Mucosa of descending colon (tissue), 3 donors: ENCODE results near the gene TBP. TPM values are rescaled to one million over a fixed set of nuclear protein-coding genes. Genes with fewer than 3 reads are reported as not detected.
A peak's percentile ranks its signal among the peaks of the same experiment; 100 is the strongest.
"Not testable (repeated sequence)": the region's sequence is repeated elsewhere in the genome, so short reads cannot be mapped to it uniquely, and the experiment has no call there.

ENCODE experiments used
- ATAC-seq: fragments of 200-7000 bp; cut with Tn5 transposase; one replicate; pipeline ENCODE4 v1.9.1; 2020; ENCODE audit warnings: mild to moderate bottlenecking, moderate library complexity
- DNase-seq, 3 donors: peaks; one replicate each; pipeline ENCODE4 v3.0.0-alpha.2; 2020
- H3K36me3 ChIP-seq: fragments of 200-600 bp; one replicate; pipeline ENCODE4 v1.8.0; 2021; ENCODE audit warnings: low read depth, mild to moderate bottlenecking
- H3K4me1 ChIP-seq: fragments of 200-600 bp; one replicate; pipeline ENCODE4 v1.8.0; 2021; ENCODE audit warnings: low read depth, mild to moderate bottlenecking
- H3K4me3 ChIP-seq: fragments of 200-600 bp; one replicate; pipeline ENCODE4 v1.8.0; 2021; ENCODE audit warnings: mild to moderate bottlenecking
- H3K9me3 ChIP-seq: fragments of 200-600 bp; one replicate; pipeline ENCODE4 v1.8.0; 2021; ENCODE audit warnings: mild to moderate bottlenecking
- intact Hi-C, 2 donors: fragments of 100-400 bp; cut with DNase I in 1 of 2; cut with micrococcal nuclease in 1 of 2; formaldehyde crosslinking; loops; one replicate each; pipeline versions ENCODE4 v1.11.0 to v1.11.1; 2022; cut with DNase I, micrococcal nuclease
- total RNA-seq, 3 donors: library from RNA; stranded (reverse); fragmentation: NEBNext Ultra II Directional in 2 of 3; extraction: Animal tissue kit (Norgen Biotek cat#: 25700) in 2 of 3; gene quantifications; one replicate each; pipeline versions ENCODE4 v1.2.1 to v1.2.4, GENCODE V29; 2021 to 2023
- TF ChIP-seq, protein P1 (sequence below): fragments of 200-600 bp; IDR thresholded peaks from one replicate; pipeline ENCODE4 v1.8.0; 2022; ENCODE audit warnings: antibody characterized with exemption, mild to moderate bottlenecking
- donor health status: DM: no; HTN: no; CAD: no; lungs with moderate emphysema.
- donor health status: DM: no; HTN: no; CAD: no.
- donor health status: DM: no; HTN: yes; CAD: no.

The TBP gene
- total RNA-seq, 3 donors from 2014 or later, result 12.9 to 15.1 (median 13.4) TPM

DNA sequence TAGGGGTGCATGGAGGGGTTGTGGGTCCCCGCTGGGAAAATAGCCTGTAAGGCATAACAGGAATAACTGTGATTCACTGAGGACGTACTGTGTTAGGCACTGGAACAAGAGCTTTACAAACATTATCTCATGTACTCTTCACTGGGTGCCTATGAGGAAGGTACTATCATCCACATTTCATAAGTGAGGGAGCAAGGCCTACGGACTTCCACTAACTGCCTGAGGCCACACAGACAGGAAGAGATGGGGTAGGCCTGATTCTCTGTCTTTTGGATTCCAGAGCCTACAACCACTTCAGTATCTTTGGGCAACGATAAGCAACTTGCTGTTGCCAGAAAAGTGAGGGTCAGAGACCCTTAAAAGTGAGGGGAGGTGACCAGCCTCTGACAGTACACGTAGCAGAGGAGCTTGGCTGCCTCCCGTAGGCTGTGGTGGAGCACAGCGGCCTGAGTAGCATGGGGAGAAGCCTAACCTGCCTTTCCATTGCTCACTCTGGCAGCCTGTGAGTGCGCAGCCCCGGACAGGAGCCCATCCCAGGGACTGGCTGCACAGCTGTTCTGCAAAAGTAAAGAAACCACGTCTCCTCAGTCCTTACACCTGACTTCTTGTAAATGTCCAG, 31.5 kb upstream of the TBP start:
- TF ChIP-seq, protein P1, sequence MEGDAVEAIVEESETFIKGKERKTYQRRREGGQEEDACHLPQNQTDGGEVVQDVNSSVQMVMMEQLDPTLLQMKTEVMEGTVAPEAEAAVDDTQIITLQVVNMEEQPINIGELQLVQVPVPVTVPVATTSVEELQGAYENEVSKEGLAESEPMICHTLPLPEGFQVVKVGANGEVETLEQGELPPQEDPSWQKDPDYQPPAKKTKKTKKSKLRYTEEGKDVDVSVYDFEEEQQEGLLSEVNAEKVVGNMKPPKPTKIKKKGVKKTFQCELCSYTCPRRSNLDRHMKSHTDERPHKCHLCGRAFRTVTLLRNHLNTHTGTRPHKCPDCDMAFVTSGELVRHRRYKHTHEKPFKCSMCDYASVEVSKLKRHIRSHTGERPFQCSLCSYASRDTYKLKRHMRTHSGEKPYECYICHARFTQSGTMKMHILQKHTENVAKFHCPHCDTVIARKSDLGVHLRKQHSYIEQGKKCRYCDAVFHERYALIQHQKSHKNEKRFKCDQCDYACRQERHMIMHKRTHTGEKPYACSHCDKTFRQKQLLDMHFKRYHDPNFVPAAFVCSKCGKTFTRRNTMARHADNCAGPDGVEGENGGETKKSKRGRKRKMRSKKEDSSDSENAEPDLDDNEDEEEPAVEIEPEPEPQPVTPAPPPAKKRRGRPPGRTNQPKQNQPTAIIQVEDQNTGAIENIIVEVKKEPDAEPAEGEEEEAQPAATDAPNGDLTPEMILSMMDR, result no peak
- H3K9me3 ChIP-seq, result no peaks in the 10 kb centered on the region
- H3K36me3 ChIP-seq, result no peaks in the 10 kb centered on the region
- peak; percentile 25 for ATAC-seq
- no peak for DNase-seq
- no peak overlapping the region for H3K4me3 ChIP-seq
- intact Hi-C loops, result no loop called here
- H3K4me1 ChIP-seq, result no peaks in the 10 kb centered on the region

DNA sequence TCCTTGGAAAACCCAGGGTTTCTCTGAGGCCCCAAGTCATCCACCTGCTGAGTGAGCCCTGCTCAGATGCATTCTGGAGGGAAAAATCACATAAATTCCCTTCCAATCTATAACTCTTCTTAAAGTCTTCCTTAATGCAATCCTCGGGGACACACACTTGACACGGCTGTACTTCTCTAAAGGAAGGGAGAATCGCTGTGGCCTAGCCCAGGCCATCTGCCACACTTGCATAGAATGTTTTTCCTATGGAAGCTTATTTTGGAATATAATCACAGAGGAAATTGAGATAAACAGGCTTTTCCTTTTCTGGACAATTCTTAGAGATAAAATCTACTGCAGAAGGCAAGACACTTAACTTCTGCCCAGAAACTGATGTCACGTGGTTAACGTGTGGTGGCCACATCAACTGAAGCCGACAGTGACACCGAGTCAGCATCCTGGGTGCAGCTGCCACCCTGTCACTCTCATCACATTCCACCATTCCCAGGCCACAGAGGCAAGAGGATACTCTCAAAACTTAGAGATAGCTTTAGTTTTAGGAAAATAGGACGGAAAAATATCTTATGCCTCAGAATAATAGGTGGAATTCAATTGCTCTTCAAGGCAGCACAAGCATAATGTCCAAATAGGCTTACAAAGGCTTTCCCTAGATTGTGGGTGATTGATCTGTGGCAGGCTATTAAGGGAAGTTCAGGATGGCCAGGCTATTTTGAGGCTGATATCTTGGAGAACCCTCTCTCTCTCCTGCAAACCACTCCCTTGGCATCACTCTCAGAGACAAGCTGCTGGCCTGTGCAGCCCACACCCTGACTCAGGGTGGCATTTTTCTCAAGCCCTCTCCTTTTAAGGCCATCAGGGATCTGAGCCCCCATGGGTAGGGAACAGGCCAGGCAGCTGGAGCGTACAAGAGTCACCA, 30.7 kb upstream of the TBP start:
- TF ChIP-seq, protein P1, result no peak
- intact Hi-C loops, result no loop called here
- Histone ChIP-seq H3K4me3 (no peak overlapping the region), H3K36me3 (no peaks in the 10 kb centered on the region), H3K4me1 (no peaks in the 10 kb centered on the region), H3K9me3 (no peaks in the 10 kb centered on the region)
- no peak for ATAC-seq
- DNase-seq, result no peak

DNA sequence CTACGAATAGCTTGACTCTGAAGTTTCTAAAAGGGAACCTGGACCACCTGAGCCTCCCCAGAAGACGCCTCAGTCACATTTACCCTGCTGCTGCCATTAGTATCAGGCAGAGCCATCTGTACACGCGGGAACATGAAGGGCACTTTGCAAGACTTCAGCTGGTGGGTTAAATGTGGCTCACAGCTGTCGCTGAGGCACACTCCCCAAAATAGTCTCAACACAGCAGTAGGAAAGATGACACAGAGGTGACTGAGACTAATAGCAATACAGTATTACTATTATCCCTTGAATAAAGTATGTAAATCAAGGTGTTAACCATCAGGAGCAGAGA, 30.0 kb upstream of the TBP start:
- Histone ChIP-seq H3K36me3 (no peaks in the 10 kb centered on the region), H3K9me3 (no peaks in the 10 kb centered on the region), H3K4me3 (no peak overlapping the region), H3K4me1 (no peaks in the 10 kb centered on the region)
- ATAC-seq (no peak), DNase-seq (no peak)
- TF ChIP-seq, protein P1, result no peak
- intact Hi-C loops, result no loop called here

DNA sequence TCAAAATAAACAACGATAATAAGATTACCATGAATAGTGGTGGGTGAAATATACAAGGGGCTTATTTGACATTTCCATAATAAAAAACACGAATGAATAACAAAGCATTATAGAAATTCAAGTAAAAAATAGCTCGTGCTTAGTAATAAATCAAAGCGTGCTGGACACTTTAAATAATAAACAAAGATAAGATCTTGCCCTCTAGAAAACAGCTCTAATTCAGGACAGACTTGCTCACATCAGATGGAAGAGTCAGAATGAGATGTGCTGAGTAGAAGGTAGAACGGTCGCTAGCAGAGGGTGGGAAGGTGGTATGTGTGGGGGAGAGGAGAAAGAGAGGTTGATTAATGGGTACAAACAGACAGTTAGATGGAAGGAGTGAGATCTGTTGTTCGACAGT, 28.4 kb upstream of the TBP start:
- no peak overlapping the region for H3K4me3 ChIP-seq
- ATAC-seq, result no peak
- intact Hi-C loops, result no loop called here
- H3K36me3 ChIP-seq, result no peaks in the 10 kb centered on the region
- no peaks in the 10 kb centered on the region for H3K9me3 ChIP-seq
- TF ChIP-seq, protein P1, result no peak
- no peaks in the 10 kb centered on the region for H3K4me1 ChIP-seq
- DNase-seq, result no peak

DNA sequence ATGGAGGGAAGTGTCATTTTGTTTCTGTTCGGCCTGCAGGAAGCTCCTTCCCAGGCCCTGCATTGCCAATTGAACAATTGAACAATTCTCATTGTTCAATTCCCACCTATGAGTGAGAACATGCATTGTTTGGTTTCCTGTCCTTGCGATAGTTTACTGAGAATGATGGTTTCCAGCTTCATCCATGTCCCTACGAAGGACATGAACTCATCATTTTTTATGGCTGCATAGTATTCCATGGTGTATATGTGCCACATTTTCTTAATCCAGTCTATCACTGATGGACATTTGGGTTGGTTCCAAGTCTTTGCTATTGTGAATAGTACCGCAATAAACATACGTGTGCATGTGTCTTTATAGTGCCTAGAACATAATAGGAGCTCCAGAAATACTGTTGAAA, 26.2 kb upstream of the TBP start:
- intact Hi-C loops, H3K36me3 ChIP-seq, DNase-seq, H3K4me3 ChIP-seq, ATAC-seq, H3K9me3 ChIP-seq, H3K4me1 ChIP-seq: not testable (repeated sequence)

DNA sequence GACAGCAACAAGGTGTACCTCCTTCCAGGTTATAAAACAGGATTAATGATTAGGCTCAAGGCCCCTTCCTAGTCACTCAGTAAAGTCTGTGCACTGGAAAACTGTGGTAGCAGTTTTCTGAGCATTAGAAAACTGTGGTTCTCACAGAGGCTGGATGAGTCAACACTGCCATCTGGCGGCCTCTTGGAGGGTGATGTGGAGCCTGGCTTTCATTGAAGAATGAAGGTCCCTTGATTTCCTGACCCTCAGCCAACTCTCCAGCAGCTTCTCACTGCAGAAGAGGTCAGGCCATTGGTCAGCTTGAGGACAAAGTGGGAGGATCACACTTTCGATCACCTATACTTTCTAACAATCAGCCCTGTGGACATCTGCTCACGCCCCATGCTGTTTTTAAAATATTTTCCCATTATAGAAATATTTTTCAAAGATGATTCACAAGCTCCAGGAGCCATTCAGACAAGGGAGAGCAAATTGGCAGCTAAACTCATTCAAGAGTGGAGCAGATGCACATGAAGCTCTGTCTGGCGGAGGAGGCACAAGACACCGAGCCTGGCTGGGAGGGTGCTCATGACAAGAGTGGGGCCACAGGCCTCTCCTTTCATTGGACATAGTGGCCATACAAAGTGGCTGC, 24.2 kb upstream of the TBP start:
- TF ChIP-seq, protein P1, result peak; percentile 46
- peak; percentile 56 to 85 (median 75) for DNase-seq
- peak; percentile 88 for ATAC-seq
- Histone ChIP-seq H3K36me3 (no peaks in the 10 kb centered on the region), H3K4me1 (no peaks in the 10 kb centered on the region), H3K4me3 (no peak overlapping the region), H3K9me3 (no peaks in the 10 kb centered on the region)
- intact Hi-C loops, result loop anchor here in 1 of 2 donors (5.0 kb wide), 1 partner anchor 698 kb away; no protein-coding TSS in a partner anchor
